Activated CD4-positive, CD25-positive, alpha-beta regulatory T cell (primary cell): ENCODE measurements around the gene COL6A1.
"Not testable (repeated sequence)": the region's sequence is repeated elsewhere in the genome, so short reads cannot be mapped to it uniquely, and the experiment has no call there.

Experiments
- DNase-seq, 4 experiments: peaks; one replicate each; lab custom pipeline; 2025; lab: John Stamatoyannopoulos, UW

COL6A1 gene

DNA sequence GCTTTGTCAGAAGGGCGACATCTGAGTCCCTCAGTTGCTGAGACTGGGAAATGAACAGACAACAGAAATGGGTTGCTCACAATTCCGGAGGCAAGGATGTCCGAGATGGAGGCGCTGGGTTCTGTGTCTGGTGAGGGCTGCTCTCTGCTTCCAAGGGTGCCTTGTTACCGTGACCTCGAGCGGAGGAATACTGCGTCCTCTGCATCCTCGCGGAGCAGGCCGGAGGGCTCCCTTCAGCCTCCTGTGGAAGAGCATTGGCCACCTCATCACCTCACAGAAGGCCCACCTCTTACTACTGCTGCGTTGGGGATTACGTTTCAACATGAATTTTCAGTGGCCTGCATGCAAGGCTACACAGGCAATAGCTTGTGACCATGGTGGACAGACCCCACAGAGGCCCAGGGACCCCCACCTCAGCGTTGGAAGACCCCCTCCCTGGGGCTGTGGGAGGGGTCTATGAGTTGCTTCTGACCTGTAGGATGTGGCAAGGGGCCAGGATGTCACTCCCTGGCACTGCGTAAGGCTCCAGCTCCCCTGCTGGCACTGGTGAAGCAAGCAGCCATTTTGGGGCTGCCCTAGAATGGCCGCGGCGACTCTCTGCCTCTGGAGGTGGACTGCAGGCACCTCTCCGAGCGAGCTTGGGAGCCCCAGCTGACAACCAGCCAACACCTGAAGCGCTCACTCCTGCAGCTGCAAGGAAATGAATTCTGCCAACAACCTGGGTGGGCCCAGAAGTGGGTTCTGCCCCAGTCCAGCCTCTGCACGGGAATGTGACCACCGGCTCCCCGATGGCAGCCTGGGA, 36.3 kb upstream of the COL6A1 start:
- no peak for DNase-seq

DNA sequence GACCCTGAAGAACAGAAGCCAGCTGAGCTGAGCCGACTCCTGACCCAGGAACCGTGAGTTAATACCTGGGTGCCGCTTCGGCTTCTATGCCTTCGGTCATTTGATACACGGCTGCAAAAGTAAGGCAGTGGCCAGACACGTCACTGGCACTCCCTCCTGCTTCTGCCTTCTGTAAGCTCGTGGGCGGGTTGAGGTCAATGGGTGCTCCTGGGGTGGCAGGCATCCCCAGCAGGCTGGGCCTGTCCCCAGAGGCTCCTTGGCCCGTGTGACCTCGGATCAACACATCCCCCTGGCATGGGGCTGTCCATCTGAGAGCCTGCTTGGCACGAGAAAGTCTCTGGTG, 35.7 kb upstream of the COL6A1 start:
- DNase-seq = no peak

DNA sequence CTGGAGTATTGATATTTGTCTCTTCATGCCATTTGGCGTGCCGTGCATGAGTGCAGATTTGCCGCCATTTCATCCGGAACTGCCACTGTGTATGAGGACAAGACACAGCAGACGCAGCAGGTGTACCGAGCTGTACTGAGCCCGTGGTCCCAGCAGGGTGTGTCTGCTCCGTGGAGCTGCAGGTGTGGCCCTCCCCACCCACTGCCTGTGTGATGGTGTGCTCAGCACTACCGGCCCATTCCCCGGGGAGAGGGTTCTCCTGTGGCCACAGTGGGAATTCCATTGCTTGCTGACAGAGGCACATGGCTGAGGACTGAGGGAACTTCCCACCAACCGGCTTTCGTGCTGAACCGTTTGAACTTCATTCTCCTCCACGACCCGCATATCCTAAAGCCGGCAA, 34.3 kb upstream of the COL6A1 start:
- DNase-seq = no peak

DNA sequence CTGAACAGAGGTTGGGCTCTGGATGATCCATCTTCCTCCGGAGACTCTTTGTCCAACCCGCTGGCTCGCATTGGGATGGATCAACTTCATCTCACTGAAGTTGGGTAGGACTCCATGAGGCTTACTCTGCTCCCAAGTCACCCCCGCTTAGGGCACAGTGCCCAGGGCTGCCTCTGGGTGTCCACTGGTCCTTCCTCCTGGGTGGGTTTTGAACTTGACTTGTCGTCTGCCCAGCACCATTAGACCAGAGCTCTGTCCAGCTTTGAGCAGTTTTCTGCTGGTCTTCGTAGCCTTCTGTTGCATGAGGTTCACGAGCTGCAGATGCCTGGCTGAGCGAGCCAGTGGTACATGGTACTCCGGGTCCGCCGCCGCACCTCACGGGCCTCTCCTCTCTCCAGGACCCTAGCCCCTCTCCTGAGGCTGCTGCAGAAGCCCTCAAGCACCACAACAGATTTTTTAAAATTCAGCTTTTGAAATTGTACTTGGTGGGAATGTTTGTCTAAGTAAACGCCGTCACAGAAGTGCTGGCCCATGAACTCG, 33.8 kb upstream of the COL6A1 start:
- DNase-seq = no peak

DNA sequence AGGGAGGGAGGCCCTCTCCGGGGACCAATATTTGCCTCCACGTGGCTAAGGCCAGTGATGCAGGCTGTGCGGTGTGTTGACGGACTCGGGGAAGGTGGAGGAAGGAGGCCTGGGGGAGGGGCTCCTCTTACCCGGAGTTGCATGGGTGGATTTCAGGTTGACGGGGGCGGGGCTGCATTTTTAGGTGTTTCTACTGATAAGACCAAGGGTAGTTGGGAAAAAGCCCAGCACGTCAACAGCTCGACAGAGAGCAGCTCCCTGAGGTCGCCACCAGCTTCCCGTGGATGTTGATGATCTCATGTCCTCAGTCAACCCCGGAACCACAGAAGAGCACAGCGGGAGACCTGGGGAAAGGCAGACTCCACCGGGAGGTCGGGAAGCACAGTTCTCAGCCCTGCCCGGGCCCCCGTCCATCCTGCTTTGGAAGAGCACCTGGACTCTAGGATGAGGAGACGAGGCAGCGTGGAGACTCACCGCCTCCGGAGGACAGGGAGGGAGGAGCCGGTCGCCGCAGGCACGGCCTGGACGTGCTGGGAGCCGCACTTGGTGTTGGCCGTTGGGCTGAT, 32.9 kb upstream of the COL6A1 start:
- DNase-seq = no peak

DNA sequence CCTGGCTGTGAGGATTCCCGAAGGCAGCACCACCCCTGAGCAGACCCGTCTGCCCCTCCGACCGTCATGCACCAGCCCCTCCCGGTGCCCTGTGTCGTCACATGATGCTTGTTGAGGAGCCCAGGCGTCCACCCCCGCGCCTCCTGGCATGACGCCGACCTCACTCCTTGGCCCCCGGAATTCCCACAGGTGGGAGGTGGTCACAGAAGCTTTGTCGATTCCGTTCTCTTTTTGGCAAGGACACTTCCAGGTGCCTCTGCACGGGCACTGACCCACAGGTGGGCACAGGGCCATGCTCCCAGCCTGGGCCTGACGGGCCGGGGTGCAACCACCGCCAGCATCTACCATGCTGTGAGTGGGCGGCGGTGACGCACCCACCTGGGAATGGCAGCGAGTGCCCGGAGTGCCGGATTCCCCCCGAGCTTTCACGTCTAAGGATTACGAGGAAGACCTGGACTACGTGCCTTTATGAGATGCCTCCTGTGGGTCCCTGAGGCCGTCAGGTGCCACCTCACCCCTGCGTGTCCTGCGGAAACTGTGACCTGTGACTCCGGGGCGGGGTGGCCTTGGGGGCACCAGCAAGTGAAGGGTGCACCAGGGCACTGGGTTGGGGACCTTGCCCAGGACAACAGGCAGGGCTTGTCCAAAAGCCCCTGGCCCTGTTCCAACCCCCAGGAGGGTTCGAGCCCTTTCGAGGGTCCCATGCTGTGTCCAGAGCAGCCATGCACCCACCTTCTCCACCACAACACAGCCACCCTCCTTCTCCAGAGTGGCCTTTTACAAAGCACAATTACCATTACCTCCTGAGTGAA, 31.4 kb upstream of the COL6A1 start:
- DNase-seq = no peak

DNA sequence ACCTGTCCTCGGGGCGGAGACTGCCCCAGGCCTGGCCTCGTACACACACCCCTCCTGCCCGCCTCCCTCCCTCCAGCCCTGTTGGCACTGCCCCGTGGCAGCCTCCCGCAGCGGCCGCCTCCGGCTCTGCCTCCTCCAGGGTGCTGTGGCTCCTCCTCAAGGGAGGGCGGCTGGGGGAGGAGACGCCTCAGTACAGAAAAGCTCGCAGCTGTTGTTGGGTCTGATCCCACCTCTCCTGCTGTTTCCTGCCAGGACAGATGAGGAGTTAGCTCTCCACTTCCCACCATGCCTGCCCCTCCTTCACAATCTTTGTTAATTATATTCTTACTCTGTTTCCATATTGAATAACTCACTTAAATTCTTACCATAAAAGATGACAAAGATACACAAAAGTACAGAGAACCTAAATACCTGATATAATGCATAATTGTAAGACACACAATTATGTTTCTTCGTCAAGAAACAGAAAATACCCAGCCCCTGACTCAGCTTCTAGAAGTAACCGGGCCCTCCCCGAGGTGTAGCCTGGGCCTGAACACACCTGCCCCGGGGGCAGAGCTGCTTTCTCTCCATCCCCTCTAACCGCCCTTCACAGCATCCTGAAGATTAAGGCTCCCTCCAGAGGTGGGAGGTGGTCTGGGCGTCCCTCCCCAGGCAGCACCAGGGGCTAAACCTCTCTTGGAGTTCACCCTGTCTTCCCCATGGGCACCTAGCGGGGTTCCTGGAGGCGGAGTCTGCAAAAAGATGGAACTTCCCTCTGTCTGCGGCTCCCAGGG, 30.6 kb upstream of the COL6A1 start:
- DNase-seq = no peak

DNA sequence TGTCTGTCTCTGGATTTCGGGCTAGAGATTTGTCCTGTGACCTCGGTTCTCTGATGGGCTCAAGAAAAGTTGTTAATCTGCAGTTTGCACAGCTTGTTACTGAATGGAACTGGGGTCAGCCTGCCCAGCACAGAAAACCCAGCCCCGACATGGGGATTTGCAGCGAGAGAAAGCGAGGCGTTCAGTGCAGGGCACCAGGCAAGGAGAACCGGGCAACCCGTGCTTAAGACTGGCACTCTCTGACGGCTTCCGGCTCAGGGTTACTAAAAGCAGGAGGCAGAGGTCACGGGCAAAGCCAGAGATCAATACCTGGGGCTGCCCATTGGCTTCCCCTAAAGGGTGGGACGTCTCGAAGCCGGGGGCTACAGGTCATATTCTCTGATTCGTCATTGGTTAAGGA, 29.9 kb upstream of the COL6A1 start:
- no peak for DNase-seq

DNA sequence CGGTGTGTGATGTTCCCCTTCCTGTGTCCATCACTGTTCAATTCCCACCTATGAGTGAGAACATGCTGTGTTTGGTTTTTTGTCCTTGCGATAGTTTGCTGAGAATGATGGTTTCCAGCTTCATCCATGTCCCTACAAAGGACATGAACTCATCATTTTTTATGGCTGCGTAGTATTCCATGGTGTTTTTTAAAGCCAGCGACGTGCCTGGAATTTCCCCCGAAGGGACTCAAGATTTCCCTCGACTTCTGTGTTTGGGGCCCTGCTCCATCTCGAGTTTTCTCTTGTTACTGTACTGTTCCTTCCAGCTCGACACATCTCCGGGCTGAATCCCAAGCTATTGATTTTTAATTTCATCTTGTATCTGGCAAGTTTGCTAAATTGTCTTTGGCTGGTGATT, 29.0 kb upstream of the COL6A1 start:
- not testable (repeated sequence) for DNase-seq

DNA sequence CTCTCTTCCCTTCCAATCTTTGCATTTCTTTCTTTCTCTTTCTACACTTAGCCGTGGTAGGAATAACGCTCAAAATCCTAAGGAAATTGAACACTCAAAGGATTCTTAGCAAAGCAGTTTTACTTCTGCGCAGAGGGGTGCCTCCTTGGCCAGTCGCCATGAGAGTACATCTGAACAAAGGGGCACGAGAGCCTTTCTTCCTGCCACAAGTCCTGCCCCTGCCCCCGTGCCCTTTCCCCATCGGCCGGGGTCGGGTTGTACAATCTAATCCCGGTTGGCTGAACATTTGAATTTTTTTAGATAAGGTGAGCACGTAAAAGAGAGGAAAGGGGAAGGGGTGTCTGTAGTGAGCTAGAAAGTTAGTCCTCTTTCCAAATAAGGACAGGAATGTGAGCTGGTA, 28.6 kb upstream of the COL6A1 start:
- no peak for DNase-seq

DNA sequence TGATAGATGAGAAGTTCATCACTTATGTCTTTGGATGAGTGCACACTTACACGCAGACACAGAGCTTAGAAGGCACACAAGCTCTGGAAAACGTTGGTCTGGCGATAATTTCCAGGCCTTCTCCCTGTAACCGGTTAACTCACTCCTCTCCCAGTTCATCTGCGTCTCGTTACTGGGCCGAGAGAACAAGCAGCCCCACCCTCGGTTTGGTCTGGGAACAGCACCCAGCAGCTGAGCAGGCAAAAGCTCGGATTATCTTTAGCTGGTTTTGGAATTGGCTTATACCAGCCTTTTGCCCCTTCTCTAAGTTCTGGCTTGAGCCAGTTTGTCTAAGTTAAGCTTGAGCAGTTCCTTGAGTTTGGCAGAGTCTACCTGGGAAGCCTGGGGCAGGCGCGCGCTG, 27.3 kb upstream of the COL6A1 start:
- no peak for DNase-seq

DNA sequence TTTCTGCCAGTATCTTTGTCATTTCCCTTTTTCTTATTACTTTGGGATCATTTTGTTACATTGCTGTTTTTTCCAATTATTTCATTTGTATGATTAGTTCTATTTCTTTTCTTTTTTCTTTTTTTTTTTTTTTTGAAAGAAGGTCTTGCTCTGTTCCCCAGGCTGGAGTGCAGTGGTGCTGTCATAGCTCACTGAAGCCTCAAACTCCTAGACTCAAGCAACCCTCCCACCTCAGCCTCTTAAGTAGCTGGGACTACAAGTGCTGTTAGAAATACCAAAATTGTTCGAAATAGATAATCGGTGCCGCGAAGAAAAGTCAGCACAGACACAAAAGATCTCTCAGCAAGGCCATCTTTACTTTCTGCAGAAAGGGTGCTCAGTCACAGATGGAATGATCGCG, 26.6 kb upstream of the COL6A1 start:
- DNase-seq = no peak

DNA sequence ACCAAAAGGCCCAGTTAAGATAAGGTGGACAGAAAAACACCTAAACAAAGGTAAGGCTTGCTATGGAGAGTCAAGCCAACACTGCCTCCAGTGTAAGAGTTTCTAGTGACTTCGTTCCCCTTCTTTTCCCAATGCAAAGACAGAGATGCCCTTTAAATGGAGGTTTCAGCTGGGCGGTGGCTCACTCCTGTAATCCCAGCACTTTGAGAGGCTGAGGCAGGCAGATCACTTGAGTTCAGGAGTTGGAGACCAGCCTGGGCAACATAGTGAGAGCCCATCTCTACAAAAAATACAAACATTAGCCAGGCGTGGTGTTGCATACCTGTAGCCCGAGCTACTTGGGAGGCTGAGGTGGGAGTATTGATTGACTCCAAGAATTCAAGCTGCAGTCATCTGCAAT, 24.0 kb upstream of the COL6A1 start:
- no peak for DNase-seq

DNA sequence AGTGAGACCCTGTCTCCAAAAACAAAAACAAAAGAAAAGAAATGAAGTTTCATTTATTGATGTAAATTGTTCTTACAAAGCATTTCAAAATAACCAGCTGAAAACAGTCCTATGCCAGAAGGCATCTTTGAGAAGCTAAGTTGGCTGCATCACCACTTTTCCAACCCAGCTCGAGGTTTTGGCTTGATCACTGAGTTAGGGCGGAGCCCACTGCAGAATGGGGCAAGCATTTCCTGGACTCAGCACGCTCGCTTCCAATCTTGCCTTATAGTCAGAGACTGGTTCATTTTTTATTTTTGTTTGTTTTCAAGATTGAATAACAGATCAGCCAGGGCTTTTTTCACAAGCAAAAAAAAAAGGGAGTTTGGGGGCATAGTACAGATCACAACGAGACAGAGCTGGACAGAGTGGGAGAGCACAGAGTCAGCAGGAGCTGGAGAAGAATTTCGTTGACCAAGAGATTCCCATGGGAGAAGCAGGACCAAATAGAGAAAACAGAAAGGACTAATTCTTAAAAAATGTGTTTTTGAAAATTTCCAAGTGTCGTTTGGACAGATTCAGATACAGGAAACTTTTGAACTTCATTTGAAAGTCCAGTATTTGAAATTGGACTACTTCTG, 23.5 kb upstream of the COL6A1 start:
- DNase-seq = no peak

DNA sequence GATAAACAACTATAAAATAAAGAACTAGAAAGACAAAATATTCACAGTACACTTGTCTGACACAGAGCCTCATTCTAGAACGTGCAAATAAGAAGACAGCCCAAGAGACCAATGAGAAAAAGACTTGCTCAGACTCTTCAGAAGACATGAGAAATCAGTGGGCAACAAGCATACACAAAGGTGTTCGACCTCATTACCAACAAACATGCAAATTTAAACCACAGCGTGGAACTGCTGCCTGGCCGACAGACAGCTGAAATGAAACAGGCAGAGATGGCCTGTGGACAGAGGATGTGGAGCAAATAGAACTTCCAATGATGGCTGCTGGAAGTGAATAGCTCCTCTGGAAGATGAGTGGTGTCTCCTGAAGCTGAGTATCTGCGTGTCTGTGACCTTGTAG, 22.4 kb upstream of the COL6A1 start:
- DNase-seq = no peak

DNA sequence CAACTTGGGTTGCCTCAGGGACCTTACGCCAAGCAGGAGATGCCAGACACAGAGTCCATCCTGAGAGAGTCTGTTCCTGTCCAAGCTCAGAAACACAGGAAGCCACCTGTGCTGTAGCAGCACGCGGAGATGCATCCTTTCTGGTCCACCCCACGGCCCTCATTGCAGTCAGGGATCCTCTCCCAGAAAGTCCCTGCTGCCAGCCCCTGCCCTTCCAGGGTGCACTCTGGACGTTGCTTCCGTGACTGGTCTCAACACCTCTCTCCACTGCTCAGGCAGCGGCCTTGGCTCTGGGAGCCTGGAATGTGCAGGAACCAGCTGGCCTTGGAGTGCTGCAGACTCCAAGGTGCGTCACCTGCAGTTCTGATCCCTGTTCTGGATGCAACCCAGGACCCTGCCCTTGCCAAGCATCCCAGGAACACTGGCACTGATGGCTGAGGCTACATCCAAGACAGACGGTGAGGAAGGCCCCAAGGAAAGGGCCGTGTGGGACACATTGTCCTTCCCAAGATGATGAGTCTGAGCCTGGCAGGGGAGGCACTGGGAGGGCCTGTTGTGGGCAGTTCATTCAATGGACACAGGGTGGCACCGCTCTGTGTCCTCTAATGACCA, 21.7 kb upstream of the COL6A1 start:
- DNase-seq = no peak

DNA sequence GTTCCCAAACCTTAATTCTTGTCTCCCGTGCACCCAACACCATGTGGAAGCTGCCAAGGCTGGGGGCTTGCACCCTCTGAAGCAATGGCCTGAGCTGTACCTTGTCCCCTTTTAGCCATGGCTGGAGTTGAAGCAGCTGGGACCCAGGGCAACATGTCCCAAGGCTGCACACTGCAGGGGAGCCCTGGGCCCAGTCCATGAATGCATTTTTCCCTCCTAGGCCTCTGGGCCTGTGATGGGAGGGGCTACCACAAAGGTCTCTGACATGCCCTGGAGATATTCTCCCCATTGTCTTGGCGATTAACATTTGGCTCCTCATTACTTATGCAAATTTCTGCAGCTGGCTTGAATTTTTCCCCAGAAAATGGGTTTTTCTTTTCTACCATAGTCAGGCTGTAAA, 20.2 kb upstream of the COL6A1 start:
- not testable (repeated sequence) for DNase-seq

DNA sequence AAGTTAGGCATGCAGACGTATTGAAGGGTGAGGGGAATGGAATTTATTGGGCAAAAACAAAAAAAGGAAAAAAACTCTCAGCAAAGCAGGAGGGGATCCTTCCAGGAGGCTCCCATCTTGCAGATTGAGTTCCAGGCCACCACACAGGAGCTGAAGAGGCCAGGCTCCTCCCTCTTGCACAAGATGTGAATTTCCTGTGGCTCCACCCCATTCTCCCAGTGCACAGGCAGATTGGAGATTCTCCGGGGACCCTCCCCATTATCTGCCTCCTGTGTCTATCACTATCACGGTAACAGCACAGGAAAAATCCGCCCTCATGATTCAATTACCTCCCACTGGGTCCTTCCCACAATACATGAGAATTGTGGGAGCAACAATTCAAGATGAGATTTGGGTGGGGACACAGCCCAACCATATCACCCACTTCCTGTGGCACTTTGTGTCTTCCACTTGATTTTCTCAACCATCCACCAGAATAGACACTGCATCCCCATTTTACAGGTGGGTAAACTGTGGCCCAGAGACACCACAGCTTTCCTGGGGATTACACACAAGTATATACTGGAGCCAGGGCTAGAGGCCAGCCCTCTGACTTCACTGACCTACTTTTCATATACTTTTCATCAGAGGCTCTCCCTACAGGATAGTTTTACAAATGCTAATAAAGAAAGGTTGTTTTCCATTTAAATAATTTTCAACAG, 18.9 kb upstream of the COL6A1 start:
- no peak for DNase-seq

DNA sequence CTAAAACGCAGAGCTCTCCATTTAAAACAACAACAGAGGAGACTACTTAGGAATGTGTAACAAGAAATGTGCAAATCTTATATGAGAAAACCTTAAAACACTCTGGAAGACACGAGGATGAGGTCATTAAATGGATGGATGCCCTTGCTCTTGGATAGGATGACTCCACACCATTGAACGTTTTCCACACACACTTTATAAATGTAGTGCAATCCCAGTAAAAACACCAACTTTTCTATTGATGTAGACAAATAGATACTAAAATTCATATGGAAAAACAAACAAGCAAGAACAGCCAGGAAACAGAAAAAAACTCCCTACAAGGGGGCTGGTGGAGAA, 18.4 kb upstream of the COL6A1 start:
- DNase-seq = no peak

DNA sequence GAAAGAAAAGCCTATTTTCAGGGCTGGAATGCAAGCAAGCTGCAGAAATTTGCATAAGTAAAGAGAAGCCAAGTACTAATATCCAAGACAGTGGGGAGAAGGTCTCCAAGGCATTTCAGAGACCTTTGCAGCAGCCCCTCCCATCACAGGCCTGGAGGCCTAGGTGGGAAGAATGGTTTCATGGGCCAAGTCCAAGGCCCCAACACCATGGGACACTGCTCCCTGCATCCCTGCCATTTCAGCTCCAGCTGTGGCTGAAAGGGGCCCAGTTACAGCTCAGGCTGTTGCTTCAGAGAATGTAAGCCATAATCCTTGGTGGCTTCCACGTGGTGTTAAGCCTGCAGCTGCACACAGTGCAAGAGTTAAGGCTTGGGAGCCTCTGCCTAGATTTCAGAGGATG, 16.9 kb upstream of the COL6A1 start:
- DNase-seq = no peak
